Neutrophil (primary cell): ENCODE results near the gene SLC7A6OS.

Experiments
- H3K27ac ChIP-seq: fragments of 200-600 bp; sonication (generic); 2 replicates; pipeline ENCODE4 v1.5.1; 2016; ENCODE audit warnings: mild to moderate bottlenecking, moderate library complexity
- H3K27me3 ChIP-seq: fragments of 200-600 bp; sonication (generic); 2 replicates; pipeline ENCODE4 v1.6.0; 2016; ENCODE audit warnings: mild to moderate bottlenecking
- H3K36me3 ChIP-seq: fragments of 200-600 bp; sonication (generic); 2 replicates; pipeline ENCODE4 v1.5.1; 2017
- H3K4me1 ChIP-seq, 2 experiments: fragments of 200-600 bp in 1 of 2; sonication (generic) in 1 of 2; 1 replicate in 1 of 2; 2 replicates in 1 of 2; pipeline versions ENCODE4 v1.5.1 to v1.6.1; 2013 to 2016; ENCODE audit warnings: low read depth in 1 of 2, low read length in 1 of 2, mild to moderate bottlenecking in 1 of 2, moderate library complexity in 1 of 2; ENCODE audit not compliant: control insufficient read depth in 1 of 2, insufficient read depth in 1 of 2
- H3K4me3 ChIP-seq, 2 experiments: fragments of 200-600 bp in 1 of 2; sonication (generic) in 1 of 2; 1 replicate in 1 of 2; 2 replicates in 1 of 2; pipeline ENCODE4 v1.5.1; 2013 to 2016; ENCODE audit warnings: low read depth in 1 of 2, low read length in 1 of 2, mild to moderate bottlenecking in 1 of 2, moderate library complexity in 1 of 2
- H3K9me3 ChIP-seq: fragments of 200-600 bp; sonication (generic); 2 replicates; pipeline ENCODE4 v1.5.1; 2016
- TF ChIP-seq, protein P1 (sequence below): fragments of 200-600 bp; sonication (generic); IDR thresholded peaks from 2 replicates; pipeline ENCODE4 v1.5.1; 2016; ENCODE audit warnings: antibody characterized with exemption

The SLC7A6OS gene

GRCh38 chr16:68306633-68307032 lies 4.1 kb downstream of the SLC7A6OS start:
- TF ChIP-seq, protein P1, sequence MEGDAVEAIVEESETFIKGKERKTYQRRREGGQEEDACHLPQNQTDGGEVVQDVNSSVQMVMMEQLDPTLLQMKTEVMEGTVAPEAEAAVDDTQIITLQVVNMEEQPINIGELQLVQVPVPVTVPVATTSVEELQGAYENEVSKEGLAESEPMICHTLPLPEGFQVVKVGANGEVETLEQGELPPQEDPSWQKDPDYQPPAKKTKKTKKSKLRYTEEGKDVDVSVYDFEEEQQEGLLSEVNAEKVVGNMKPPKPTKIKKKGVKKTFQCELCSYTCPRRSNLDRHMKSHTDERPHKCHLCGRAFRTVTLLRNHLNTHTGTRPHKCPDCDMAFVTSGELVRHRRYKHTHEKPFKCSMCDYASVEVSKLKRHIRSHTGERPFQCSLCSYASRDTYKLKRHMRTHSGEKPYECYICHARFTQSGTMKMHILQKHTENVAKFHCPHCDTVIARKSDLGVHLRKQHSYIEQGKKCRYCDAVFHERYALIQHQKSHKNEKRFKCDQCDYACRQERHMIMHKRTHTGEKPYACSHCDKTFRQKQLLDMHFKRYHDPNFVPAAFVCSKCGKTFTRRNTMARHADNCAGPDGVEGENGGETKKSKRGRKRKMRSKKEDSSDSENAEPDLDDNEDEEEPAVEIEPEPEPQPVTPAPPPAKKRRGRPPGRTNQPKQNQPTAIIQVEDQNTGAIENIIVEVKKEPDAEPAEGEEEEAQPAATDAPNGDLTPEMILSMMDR: no peak
- Histone ChIP-seq H3K36me3 (peaks cover 72% of the 10 kb centered on the region), H3K27me3 (no peaks in the 10 kb centered on the region), H3K27ac (no peak overlapping the region), H3K4me3 (no peak overlapping the region), H3K4me1 (peaks cover 22 to 23% of the 10 kb centered on the region in 2 experiments), H3K9me3 (no peaks in the 10 kb centered on the region)

DNA sequence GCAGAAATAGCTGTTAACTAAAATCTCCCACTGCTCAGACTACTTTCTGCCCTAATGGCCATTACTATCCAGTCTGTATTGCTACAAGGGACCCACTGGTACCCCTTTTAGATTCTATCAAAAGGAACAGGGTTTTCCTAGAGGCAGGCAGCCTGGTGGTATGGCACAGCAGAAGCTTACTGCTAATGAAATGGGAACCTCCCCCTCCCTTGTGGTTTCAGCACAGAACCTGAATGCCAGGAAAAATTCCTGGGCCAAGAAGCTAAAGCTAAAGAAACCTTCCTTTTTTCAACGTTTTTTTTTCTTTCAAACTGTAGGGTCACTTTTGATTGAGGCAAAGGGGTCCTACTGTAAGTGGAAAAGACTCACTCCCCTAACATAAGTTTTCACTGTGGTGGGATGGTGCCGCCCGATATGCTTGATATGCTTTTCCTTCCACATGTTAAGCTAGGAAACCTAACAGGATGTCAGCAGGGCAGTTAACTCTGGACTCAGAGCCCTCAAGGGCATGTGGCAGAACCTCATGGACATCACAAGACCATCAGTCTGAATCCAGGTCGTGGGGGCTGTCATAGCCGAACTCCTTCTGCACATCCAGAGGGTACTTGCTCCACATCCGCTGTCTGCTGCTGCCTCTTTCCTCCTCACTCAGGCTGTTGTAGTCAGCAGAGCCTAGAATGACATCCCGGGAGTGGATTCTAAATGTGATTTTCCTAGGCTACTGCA lies 9.8 kb downstream of the SLC7A6OS start:
- Histone ChIP-seq H3K27ac (no peak overlapping the region), H3K27me3 (no peaks in the 10 kb centered on the region), H3K4me1 (peaks cover 6 to 11% of the 10 kb centered on the region in 2 experiments), H3K9me3 (no peaks in the 10 kb centered on the region), H3K4me3 (no peak overlapping the region), H3K36me3 (peaks cover 99% of the 10 kb centered on the region)
- TF ChIP-seq, protein P1: no peak

DNA sequence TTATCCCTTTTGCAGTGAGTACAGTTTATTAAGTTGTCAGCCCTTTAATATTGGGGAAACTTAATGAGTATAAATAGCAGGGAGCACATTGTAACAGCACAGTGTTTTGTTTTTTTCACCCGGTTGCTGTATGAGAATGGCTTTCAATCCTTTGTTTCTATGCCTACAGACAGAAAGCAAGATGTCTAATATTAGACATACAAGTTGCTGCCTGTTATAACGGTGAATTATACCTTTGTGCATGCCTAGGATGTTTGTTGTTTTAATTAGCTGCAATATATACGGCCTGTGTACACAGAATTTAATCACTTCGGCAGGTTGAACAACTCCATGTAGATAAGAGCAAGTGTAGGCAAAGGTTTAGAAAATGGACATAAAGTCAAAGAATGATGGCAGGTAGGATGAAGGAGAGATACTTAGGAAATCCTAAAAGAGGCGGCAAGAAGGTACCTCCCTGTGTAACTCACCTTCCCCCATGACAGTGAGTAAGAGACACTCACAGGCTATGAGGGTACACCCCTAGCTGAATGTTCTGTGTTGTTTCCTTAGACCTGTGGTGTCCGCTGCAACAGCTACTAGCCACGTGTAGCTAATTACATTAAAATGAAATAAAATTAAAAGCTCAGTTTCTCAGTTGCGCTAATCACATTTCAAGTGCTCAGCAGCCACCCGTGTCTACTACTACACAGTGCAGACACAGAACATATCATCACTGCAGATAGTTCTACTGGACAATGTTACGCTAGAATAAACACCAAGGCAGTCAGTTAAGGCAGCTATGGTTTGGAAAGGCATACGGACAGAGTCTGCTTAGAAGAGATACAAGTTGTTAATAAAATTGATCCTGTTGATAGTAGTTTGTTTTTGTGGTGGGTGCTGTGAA lies 10.9 kb downstream of the SLC7A6OS start:
- TF ChIP-seq, protein P1: no peak
- H3K9me3 ChIP-seq: no peaks in the 10 kb centered on the region
- no peaks in the 10 kb centered on the region for H3K27me3 ChIP-seq
- H3K4me3 ChIP-seq: no peak overlapping the region
- H3K4me1 ChIP-seq: peaks cover 6 to 11% of the 10 kb centered on the region in 2 experiments
- peaks cover 99% of the 10 kb centered on the region for H3K36me3 ChIP-seq
- no peak overlapping the region for H3K27ac ChIP-seq

GRCh38 chr16:68298907-68299561 lies 11.7 kb downstream of the SLC7A6OS start:
- Histone ChIP-seq H3K4me3 (no peak overlapping the region), H3K36me3 (peaks cover 99% of the 10 kb centered on the region), H3K4me1 (peaks cover 6 to 11% of the 10 kb centered on the region in 2 experiments), H3K9me3 (no peaks in the 10 kb centered on the region), H3K27ac (no peak overlapping the region), H3K27me3 (no peaks in the 10 kb centered on the region)
- TF ChIP-seq, protein P1: no peak

DNA sequence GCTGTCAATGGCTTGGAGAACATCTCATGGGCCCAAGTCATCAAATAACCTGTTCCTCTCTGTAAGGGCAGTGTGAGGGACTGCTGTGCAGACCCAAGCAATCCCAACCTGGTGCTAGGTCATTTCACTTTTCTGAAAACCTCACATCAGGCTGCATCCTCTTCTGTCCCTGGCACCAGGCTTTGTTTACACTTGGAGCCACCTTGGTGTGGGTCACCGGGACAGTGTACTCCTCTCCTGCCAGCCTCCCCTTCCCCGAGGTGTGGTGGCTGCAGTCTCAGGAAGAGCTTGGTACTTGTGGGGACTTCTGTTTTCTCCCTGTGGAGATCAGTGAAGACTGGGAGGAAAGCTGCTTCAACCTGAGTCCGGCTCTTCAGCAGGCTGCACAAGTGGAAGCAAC lies 12.4 kb downstream of the SLC7A6OS start:
- H3K4me1 ChIP-seq: peaks cover 6 to 11% of the 10 kb centered on the region in 2 experiments
- no peaks in the 10 kb centered on the region for H3K9me3 ChIP-seq
- no peak overlapping the region for H3K4me3 ChIP-seq
- TF ChIP-seq, protein P1: no peak
- peaks cover 95% of the 10 kb centered on the region for H3K36me3 ChIP-seq
- no peaks in the 10 kb centered on the region for H3K27me3 ChIP-seq
- no peak overlapping the region for H3K27ac ChIP-seq
